GM12865 (cell line): ENCODE data around the gene PLCB1.

ENCODE experiments used
- DNase-seq: peaks from one replicate; pipeline ENCODE4 v3.0.0; 2010; ENCODE audit warnings: low read depth
- H3K4me3 ChIP-seq: 2 replicates; pipeline ENCODE4 v1.5.1; 2011; ENCODE audit warnings: mild to moderate bottlenecking, low read depth, low read length, control low read depth
- CTCF ChIP-seq: IDR thresholded peaks from 2 replicates; pipeline ENCODE4 v1.5.1; 2011; ENCODE audit warnings: low read length, control low read depth, low read depth, inconsistent platforms; ENCODE audit not compliant: insufficient read depth; ENCODE audit errors: missing control alignments

PLCB1 gene

GRCh38 chr20:8218861-8219260 is 86.8 kb downstream of the PLCB1 start:
- no peak overlapping the region for H3K4me3 ChIP-seq
- DNase-seq, result no peak
- TF ChIP-seq CTCF, result no peak

GRCh38 chr20:8219403-8219802 is 87.3 kb downstream of the PLCB1 start:
- no peak for TF ChIP-seq CTCF
- no peak for DNase-seq
- no peak overlapping the region for H3K4me3 ChIP-seq

GRCh38 chr20:8220716-8221115 is 88.7 kb downstream of the PLCB1 start:
- H3K4me3 ChIP-seq, result no peak overlapping the region
- no peak for TF ChIP-seq CTCF
- DNase-seq, result no peak

GRCh38 chr20:8221887-8222419 is 89.9 kb downstream of the PLCB1 start:
- no peak for DNase-seq
- no peak overlapping the region for H3K4me3 ChIP-seq
- TF ChIP-seq CTCF, result no peak

- no peak for DNase-seq
- H3K4me3 ChIP-seq, result no peak overlapping the region
- TF ChIP-seq CTCF, result no peak
Observed at GRCh38 chr20:8223091-8223870, 91.2 kb downstream of the PLCB1 start.

GRCh38 chr20:8225658-8226057 is 93.6 kb downstream of the PLCB1 start:
- TF ChIP-seq CTCF, result no peak
- no peak overlapping the region for H3K4me3 ChIP-seq
- no peak for DNase-seq

GRCh38 chr20:8226106-8226505 is 94.0 kb downstream of the PLCB1 start:
- no peak for DNase-seq
- TF ChIP-seq CTCF, result no peak
- no peak overlapping the region for H3K4me3 ChIP-seq
